IMR-90 (cell line): ENCODE measurements around the gene APOB. TPM values are rescaled to one million over a fixed set of nuclear protein-coding genes. Genes with fewer than 3 reads are reported as not detected.

Experiments used
- ATAC-seq: fragments of 200-7000 bp; cut with Tn5 transposase; 2 replicates; pipeline ENCODE4 v1.9.1; 2020; ENCODE audit warnings: low read depth, mild to moderate bottlenecking, moderate library complexity
- BruUV-seq: library from RNA; stranded (reverse); fragments of 400-500 nt; replicated peaks from 2 replicates; lab custom pipeline; 2021; lab: Mats Ljungman, UMichigan
- CTCF ChIA-PET: fragments of 300-600 bp; formaldehyde crosslinking; extraction: SDS; loops from one replicate; lab custom pipeline; 2021; ENCODE audit warnings: antibody characterized with exemption; lab: Yijun Ruan, JAX
- POLR2A ChIA-PET: fragments of 300-600 bp; sonication (Branson Sonifier 250); formaldehyde crosslinking; loops from one replicate; lab custom pipeline; 2022; ENCODE audit warnings: antibody characterized with exemption; ENCODE audit not compliant: unreplicated experiment; lab: Charles Lee
- DNase-seq: peaks from one replicate; pipeline ENCODE4 v3.0.0; 2013
- H2AFZ ChIP-seq: replicated peaks from 2 replicates; pipeline ENCODE3; 2013; ENCODE audit warnings: low read length, mild to moderate bottlenecking; ENCODE audit not compliant: poor library complexity
- H2AK5ac ChIP-seq: 2 replicates; pipeline ENCODE4 v1.6.1; 2013; ENCODE audit warnings: low read depth, low read length, inconsistent platforms
- H2AK9ac ChIP-seq: replicated peaks from 2 replicates; pipeline ENCODE3; 2013; ENCODE audit warnings: mild to moderate bottlenecking, low read depth, low read length, moderate library complexity; ENCODE audit not compliant: poor library complexity
- H2BK120ac ChIP-seq: 2 replicates; pipeline ENCODE4 v1.6.1; 2013; ENCODE audit warnings: low read depth, low read length, inconsistent platforms
- H2BK15ac ChIP-seq: 3 replicates; pipeline ENCODE4 v1.6.1; 2013; ENCODE audit warnings: low read depth, low read length, inconsistent platforms
- H2BK20ac ChIP-seq: 2 replicates; pipeline ENCODE4 v1.6.1; 2013; ENCODE audit warnings: low read depth, mild to moderate bottlenecking, inconsistent platforms, low read length, moderate library complexity
- H2BK5ac ChIP-seq: 2 replicates; pipeline ENCODE4 v1.6.1; 2013; ENCODE audit warnings: mild to moderate bottlenecking, low read depth, low read length, inconsistent platforms; ENCODE audit not compliant: poor library complexity, severe bottlenecking
- H3K14ac ChIP-seq: replicated peaks from 2 replicates; pipeline ENCODE4 v1.6.1; 2013; ENCODE audit warnings: low read depth, low read length, inconsistent platforms
- H3K18ac ChIP-seq: 2 replicates; pipeline ENCODE4 v1.6.1; 2013; ENCODE audit warnings: low read depth, low read length, control low read depth
- H3K23ac ChIP-seq: 2 replicates; pipeline ENCODE4 v1.6.1; 2013; ENCODE audit warnings: low read depth, low read length, inconsistent platforms
- H3K27ac ChIP-seq: 2 replicates; pipeline ENCODE4 v1.5.1; 2013; ENCODE audit warnings: mild to moderate bottlenecking, control low read depth, low read length; ENCODE audit not compliant: insufficient read depth
- H3K27me3 ChIP-seq: 2 replicates; pipeline ENCODE4 v1.6.1; 2013; ENCODE audit warnings: low read length; ENCODE audit not compliant: control insufficient read depth, insufficient read depth
- H3K36me3 ChIP-seq: 2 replicates; pipeline ENCODE4 v1.6.1; 2013; ENCODE audit warnings: low read length, mixed read lengths; ENCODE audit not compliant: control insufficient read depth, insufficient read depth
- H3K4ac ChIP-seq: 2 replicates; pipeline ENCODE4 v1.6.1; 2013; ENCODE audit warnings: low read depth, low read length, inconsistent platforms
- H3K4me1 ChIP-seq: 2 replicates; pipeline ENCODE4 v1.6.1; 2013; ENCODE audit warnings: low read length, mixed read lengths; ENCODE audit not compliant: control insufficient read depth, insufficient read depth
- H3K4me2 ChIP-seq: 2 replicates; pipeline ENCODE4 v1.6.1; 2013; ENCODE audit warnings: low read depth, mild to moderate bottlenecking, control low read depth, low read length, moderate library complexity
- H3K4me3 ChIP-seq: 2 replicates; pipeline ENCODE4 v1.5.1; 2013; ENCODE audit warnings: low read depth, mild to moderate bottlenecking, control low read depth, low read length, moderate library complexity; ENCODE audit not compliant: insufficient read depth
- H3K56ac ChIP-seq: 2 replicates; pipeline ENCODE4 v1.6.1; 2013; ENCODE audit warnings: low read length, inconsistent platforms; ENCODE audit not compliant: insufficient read depth; ENCODE audit errors: extremely low read depth
- H3K79me1 ChIP-seq, 2 experiments: 2 replicates each; pipeline ENCODE4 v1.6.1; 2013; ENCODE audit warnings: low read length in 2 of 2, inconsistent platforms in 1 of 2, low read depth in 1 of 2
- H3K9ac ChIP-seq: 2 replicates; pipeline ENCODE4 v1.6.1; 2013; ENCODE audit warnings: low read depth, low read length, control low read depth
- H3K9me1 ChIP-seq: 2 replicates; pipeline ENCODE4 v1.6.1; 2013; ENCODE audit warnings: low read length, inconsistent platforms; ENCODE audit not compliant: insufficient read depth
- H3K9me3 ChIP-seq: 2 replicates; pipeline ENCODE4 v1.6.1; 2013; ENCODE audit warnings: low read length; ENCODE audit not compliant: control insufficient read depth, insufficient read depth
- H4K20me1 ChIP-seq: 2 replicates; pipeline ENCODE4 v1.6.1; 2013; ENCODE audit warnings: low read length, inconsistent platforms; ENCODE audit not compliant: insufficient read depth
- H4K5ac ChIP-seq: 2 replicates; pipeline ENCODE4 v1.6.1; 2013; ENCODE audit warnings: mild to moderate bottlenecking, low read depth, low read length, control low read depth
- H4K8ac ChIP-seq, 2 experiments: 2 replicates each; pipeline ENCODE4 v1.6.1; 2013; ENCODE audit warnings: low read depth in 2 of 2, low read length in 2 of 2, control low read depth in 1 of 2, inconsistent platforms in 1 of 2
- H4K91ac ChIP-seq: 2 replicates; pipeline ENCODE4 v1.6.1; 2013; ENCODE audit warnings: low read depth, low read length, inconsistent platforms; ENCODE audit not compliant: insufficient read depth
- BHLHE40 ChIP-seq: fragments of 150-350 bp; IDR thresholded peaks from 2 replicates; pipeline ENCODE4 v1.6.1; 2016; ENCODE audit warnings: mild to moderate bottlenecking, low read depth, low read length
- CEBPB ChIP-seq: IDR thresholded peaks from 2 replicates; pipeline ENCODE4 v1.6.1; 2012; ENCODE audit warnings: low read depth, low read length, improper control_type of control experiment
- CHD1 ChIP-seq: IDR thresholded peaks from 2 replicates; pipeline ENCODE4 v1.6.1; 2012; ENCODE audit warnings: low read depth, low read length, improper control_type of control experiment
- FOS ChIP-seq: fragments of 150-350 bp; IDR thresholded peaks from 2 replicates; pipeline ENCODE4 v1.6.1; 2016; ENCODE audit warnings: low read depth, low read length
- MAFK ChIP-seq: IDR thresholded peaks from 2 replicates; pipeline ENCODE4 v1.6.1; 2012; ENCODE audit warnings: low read depth, low read length, improper control_type of control experiment
- MAZ ChIP-seq: IDR thresholded peaks from 2 replicates; pipeline ENCODE4 v1.6.1; 2012; ENCODE audit warnings: low read depth, mild to moderate bottlenecking, low read length, improper control_type of control experiment, moderate library complexity, borderline replicate concordance
- MXI1 ChIP-seq: IDR thresholded peaks from 2 replicates; pipeline ENCODE4 v1.6.1; 2012; ENCODE audit warnings: low read depth, mild to moderate bottlenecking, low read length, moderate library complexity, borderline replicate concordance
- NFE2L2 ChIP-seq: fragments of 150-350 bp; IDR thresholded peaks from 2 replicates; pipeline ENCODE4 v1.6.1; 2016; ENCODE audit warnings: low read depth, mild to moderate bottlenecking, low read length
- POLR2A ChIP-seq: IDR thresholded peaks from 2 replicates; pipeline ENCODE4 v1.6.1; 2012; ENCODE audit warnings: mild to moderate bottlenecking, low read depth, low read length
- RAD21 ChIP-seq: IDR thresholded peaks from 2 replicates; pipeline ENCODE4 v1.6.1; 2012; ENCODE audit warnings: low read length, improper control_type of control experiment
- RCOR1 ChIP-seq: IDR thresholded peaks from 2 replicates; pipeline ENCODE4 v1.6.1; 2012; ENCODE audit warnings: mild to moderate bottlenecking, low read length, improper control_type of control experiment; ENCODE audit not compliant: insufficient replicate concordance
- RFX5 ChIP-seq: IDR thresholded peaks from 2 replicates; pipeline ENCODE4 v1.8.0; 2012; ENCODE audit warnings: low read depth, mild to moderate bottlenecking, low read length, moderate library complexity
- SMC3 ChIP-seq: fragments of 150-350 bp; IDR thresholded peaks from 2 replicates; pipeline ENCODE4 v1.6.1; 2016; ENCODE audit warnings: low read depth, mild to moderate bottlenecking, antibody characterized with exemption, low read length, moderate library complexity
- USF2 ChIP-seq: fragments of 150-350 bp; IDR thresholded peaks from 2 replicates; pipeline ENCODE4 v1.6.1; 2017; ENCODE audit warnings: mild to moderate bottlenecking, antibody characterized with exemption, low read length, low read depth
- WGBS, 2 experiments: methylation state at CpG; one replicate each; pipeline versions ENCODE4 v1.1.5 to v1.1.7; 2013; ENCODE audit warnings: missing lambda C conversion rate in 2 of 2; ENCODE audit not compliant: insufficient read length in 1 of 2; ENCODE audit errors: extremely low coverage in 2 of 2; 5-methylcytosine and 5-hydroxymethylcytosine counted together
- dilution Hi-C: fragments of 300-500 bp; cut with HindIII; formaldehyde crosslinking; loops from one replicate; pipeline ENCODE4 v1.14.3; 2018; ENCODE audit warnings: low sequenced_read_pairs; ENCODE audit not compliant: unreplicated experiment
- in situ Hi-C: fragments of 300-500 bp; cut with MboI; formaldehyde crosslinking; loops from 3 replicates; pipeline ENCODE4 v1.14.3; 2019; ENCODE audit warnings: low sequenced_read_pairs, inconsistent platforms, mixed read lengths
- intact Hi-C: fragments of 100-400 bp; cut with micrococcal nuclease; formaldehyde crosslinking; loops from 2 replicates; pipeline ENCODE4 v1.10.0; 2022
- polyA plus RNA-seq, 3 experiments: library from polyadenylated mRNA; depleted of rRNA; stranded (reverse); fragments of >200 nt; gene quantifications; 2 replicates each; pipeline ENCODE4 v1.2.3, GENCODE V29; 2012; ENCODE audit warnings: low replicate concordance in 1 of 3
- total RNA-seq: library from RNA; depleted of rRNA; stranded (reverse); fragments of >200 nt; gene quantifications from 2 replicates; pipeline ENCODE4 v1.2.3, GENCODE V29; 2012
- TF ChIP-seq, protein P1 (sequence below): conservative IDR thresholded peaks from 2 replicates; pipeline ENCODE4 v1.5.1; 2012; ENCODE audit warnings: mild to moderate bottlenecking, low read depth, low read length, improper control_type of control experiment
- TF ChIP-seq, protein P2 (sequence below): fragments of 150-350 bp; IDR thresholded peaks from 2 replicates; pipeline ENCODE4 v1.6.1; 2016; ENCODE audit warnings: low read depth, mild to moderate bottlenecking, low read length, moderate library complexity, borderline replicate concordance

Gene APOB
- total and polyA plus RNA-seq, 2 of the 4 experiments (the other 2 are of a cell fraction): under 0.01 TPM; not detected in 1

GRCh38 chr2:20977520-20978180 is 66.2 kb downstream of the APOB start:
- POLR2A ChIA-PET: no interaction called here
- Histone ChIP-seq H3K56ac (no peak overlapping the region), H3K4ac (no peak overlapping the region), H3K9ac (no peak overlapping the region), H3K27me3 (no peaks in the 10 kb centered on the region), H3K18ac (no peak overlapping the region), H2AFZ (no peak overlapping the region), H3K14ac (no peak overlapping the region), H4K91ac (no peak overlapping the region), H3K79me1 (no peaks in the 10 kb centered on the region), H3K4me2 (no peak overlapping the region), H3K27ac (no peak overlapping the region), H2BK5ac (no peak overlapping the region), H3K23ac (no peak overlapping the region), H2BK15ac (no peak overlapping the region), H4K5ac (no peak overlapping the region), H3K4me3 (no peak overlapping the region), H3K9me1 (no peaks in the 10 kb centered on the region), H3K4me1 (no peaks in the 10 kb centered on the region), H2BK20ac (no peak overlapping the region), H2BK120ac (no peak overlapping the region), H4K20me1 (no peaks in the 10 kb centered on the region), H2AK9ac (no peak overlapping the region), H3K9me3 (no peaks in the 10 kb centered on the region), H3K36me3 (no peaks in the 10 kb centered on the region), H2AK5ac (no peak overlapping the region), H4K8ac (no peak overlapping the region)
- CTCF ChIA-PET: interaction anchor here (1.0 to 1.4 kb wide), 2 partner anchors 14 to 316 kb away, joined by 4 to 5 read pairs; no protein-coding TSS in a partner anchor
- dilution Hi-C loops: no loop called here
- intact Hi-C loops: no loop called here
- ATAC-seq (no peak), DNase-seq (no peak)
- WGBS, 2 experiments: no CpG with 5 or more reads among the region's 4 CpGs
- BruUV-seq: no TSS peak
- in situ Hi-C loops: no loop called here
- TF ChIP-seq POLR2A (no peak), RFX5 (no peak), RAD21 (no peak), NFE2L2 (no peak), FOS (no peak), CHD1 (no peak), SMC3 (no peak), MXI1 (no peak), RCOR1 (no peak), CEBPB (no peak), MAZ (no peak), USF2 (no peak), MAFK (no peak), BHLHE40 (no peak)
- TF ChIP-seq, protein P1, sequence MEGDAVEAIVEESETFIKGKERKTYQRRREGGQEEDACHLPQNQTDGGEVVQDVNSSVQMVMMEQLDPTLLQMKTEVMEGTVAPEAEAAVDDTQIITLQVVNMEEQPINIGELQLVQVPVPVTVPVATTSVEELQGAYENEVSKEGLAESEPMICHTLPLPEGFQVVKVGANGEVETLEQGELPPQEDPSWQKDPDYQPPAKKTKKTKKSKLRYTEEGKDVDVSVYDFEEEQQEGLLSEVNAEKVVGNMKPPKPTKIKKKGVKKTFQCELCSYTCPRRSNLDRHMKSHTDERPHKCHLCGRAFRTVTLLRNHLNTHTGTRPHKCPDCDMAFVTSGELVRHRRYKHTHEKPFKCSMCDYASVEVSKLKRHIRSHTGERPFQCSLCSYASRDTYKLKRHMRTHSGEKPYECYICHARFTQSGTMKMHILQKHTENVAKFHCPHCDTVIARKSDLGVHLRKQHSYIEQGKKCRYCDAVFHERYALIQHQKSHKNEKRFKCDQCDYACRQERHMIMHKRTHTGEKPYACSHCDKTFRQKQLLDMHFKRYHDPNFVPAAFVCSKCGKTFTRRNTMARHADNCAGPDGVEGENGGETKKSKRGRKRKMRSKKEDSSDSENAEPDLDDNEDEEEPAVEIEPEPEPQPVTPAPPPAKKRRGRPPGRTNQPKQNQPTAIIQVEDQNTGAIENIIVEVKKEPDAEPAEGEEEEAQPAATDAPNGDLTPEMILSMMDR: no peak
- TF ChIP-seq, protein P2, sequence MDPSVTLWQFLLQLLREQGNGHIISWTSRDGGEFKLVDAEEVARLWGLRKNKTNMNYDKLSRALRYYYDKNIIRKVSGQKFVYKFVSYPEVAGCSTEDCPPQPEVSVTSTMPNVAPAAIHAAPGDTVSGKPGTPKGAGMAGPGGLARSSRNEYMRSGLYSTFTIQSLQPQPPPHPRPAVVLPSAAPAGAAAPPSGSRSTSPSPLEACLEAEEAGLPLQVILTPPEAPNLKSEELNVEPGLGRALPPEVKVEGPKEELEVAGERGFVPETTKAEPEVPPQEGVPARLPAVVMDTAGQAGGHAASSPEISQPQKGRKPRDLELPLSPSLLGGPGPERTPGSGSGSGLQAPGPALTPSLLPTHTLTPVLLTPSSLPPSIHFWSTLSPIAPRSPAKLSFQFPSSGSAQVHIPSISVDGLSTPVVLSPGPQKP: no peak
